K562 (cell line): ENCODE data around the gene JPH2. TPM values are rescaled to one million over a fixed set of nuclear protein-coding genes. Genes with fewer than 3 reads are reported as not detected.

ENCODE experiments used
- ATAC-seq: fragments of 200-7000 bp; cut with Tn5 transposase; 3 replicates; pipeline ENCODE4 v1.9.1; 2020; ENCODE audit warnings: moderate library complexity
- BruUV-seq: library from RNA; stranded (reverse); fragments of 400-500 nt; replicated peaks from 2 replicates; lab custom pipeline; 2021; lab: Mats Ljungman, UMichigan
- CTCF ChIA-PET: fragments of 300-600 bp; formaldehyde crosslinking; extraction: SDS; loops from one replicate; lab custom pipeline; 2021; ENCODE audit warnings: low intra/inter-chr PET ratio; lab: Yijun Ruan, JAX
- POLR2A ChIA-PET: fragments of 300-600, 350-650 bp; sonication (Branson Sonifier 250); formaldehyde crosslinking; extraction: SDS; loops from one replicate; lab custom pipeline; 2021; ENCODE audit warnings: antibody characterized with exemption, inconsistent platforms; lab: Yijun Ruan, JAX
- DNase-seq, 4 experiments: peaks; one replicate each; pipeline versions ENCODE4 v3.0.0 to v3.0.0-alpha.2; 2011 to 2018; ENCODE audit warnings: low spot score in 3 of 4, mixed read lengths in 3 of 4; ENCODE audit errors: extremely low read depth in 1 of 4
- FAIRE-seq: peaks from 2 replicates; lab custom pipeline; 2011; peaks lifted over from hg19 to GRCh38; lab: Jason Lieb, UNC
- H2AFZ ChIP-seq: 2 replicates; pipeline ENCODE4 v1.6.0; 2011; ENCODE audit warnings: low read depth, low read length, control low read depth, inconsistent platforms
- H3K27ac ChIP-seq: fragments of 200-600 bp; 3 replicates; pipeline ENCODE4 v1.8.0; 2011; ENCODE audit warnings: low read depth, mild to moderate bottlenecking, control low read depth, inconsistent platforms, low read length, moderate library complexity, mixed read lengths; ENCODE audit errors: extremely low read depth
- H3K27me3 ChIP-seq, 2 experiments: fragments of 300-600 bp in 1 of 2; 2 replicates in 1 of 2; 3 replicates in 1 of 2; pipeline versions ENCODE4 v1.6.0 to v1.8.0; 2011; ENCODE audit warnings: inconsistent platforms in 2 of 2, low read length in 2 of 2, mild to moderate bottlenecking in 1 of 2, mixed read lengths in 1 of 2, moderate library complexity in 1 of 2; ENCODE audit not compliant: control insufficient read depth in 2 of 2, insufficient read depth in 2 of 2
- H3K36me3 ChIP-seq: fragments of 300-600 bp; 3 replicates; pipeline ENCODE4 v1.8.0; 2011; ENCODE audit warnings: mild to moderate bottlenecking, low read length, inconsistent platforms; ENCODE audit not compliant: control insufficient read depth, insufficient read depth
- H3K4me1 ChIP-seq, 2 experiments: fragments of 200-600 bp in 1 of 2; replicated peaks in 1 of 2; 2 replicates in 1 of 2; 3 replicates in 1 of 2; pipeline versions ENCODE4 v1.5.1 to v1.8.0; 2011; ENCODE audit warnings: inconsistent platforms in 2 of 2, low read length in 2 of 2, mild to moderate bottlenecking in 1 of 2, mixed read lengths in 1 of 2, moderate library complexity in 1 of 2; ENCODE audit not compliant: control insufficient read depth in 2 of 2, insufficient read depth in 2 of 2
- H3K4me2 ChIP-seq: 2 replicates; pipeline ENCODE4 v1.6.1; 2011; ENCODE audit warnings: low read length, control low read depth, inconsistent platforms, mixed read lengths; ENCODE audit not compliant: insufficient read depth
- H3K4me3 ChIP-seq: fragments of 200-600 bp; sonication (generic), shearing (Covaris generic); 2 replicates; pipeline ENCODE4 v1.5.1; 2016; ENCODE audit warnings: control low read depth, inconsistent platforms
- H3K79me2 ChIP-seq: fragments of 200-600 bp; 3 replicates; pipeline ENCODE4 v1.8.0; 2011; ENCODE audit warnings: low read length, inconsistent platforms; ENCODE audit not compliant: control insufficient read depth, insufficient read depth
- H3K9ac ChIP-seq, 2 experiments: 2 replicates each; pipeline versions ENCODE4 v1.6.0 to v1.6.1; 2011; ENCODE audit warnings: low read depth in 2 of 2, low read length in 2 of 2, control low read depth in 1 of 2, inconsistent platforms in 1 of 2, mild to moderate bottlenecking in 1 of 2, mixed read lengths in 1 of 2; ENCODE audit not compliant: insufficient read depth in 1 of 2
- H3K9me1 ChIP-seq: one replicate; pipeline ENCODE4 v1.6.0; 2011; ENCODE audit warnings: inconsistent platforms, mild to moderate bottlenecking, low read length, moderate library complexity; ENCODE audit not compliant: control insufficient read depth, insufficient read depth
- H3K9me3 ChIP-seq: replicated peaks from 2 replicates; pipeline ENCODE4 v1.5.1; 2011; ENCODE audit warnings: low read depth, low read length, inconsistent platforms; ENCODE audit not compliant: control insufficient read depth, insufficient read depth
- H4K20me1 ChIP-seq: replicated peaks from 2 replicates; pipeline ENCODE4 v1.6.1; 2011; ENCODE audit warnings: low read length, inconsistent platforms, mixed read lengths; ENCODE audit not compliant: control insufficient read depth, insufficient read depth
- CAMTA2 ChIP-seq: fragments of 250-450 bp; sonication (Bioruptor Pico); conservative IDR thresholded peaks from 2 replicates; pipeline ENCODE4 v1.5.1; 2022
- FOXM1 ChIP-seq, 2 experiments: fragments of 450-650 bp in 1 of 2; sonication (generic) in 1 of 2; formaldehyde crosslinking in 1 of 2; IDR thresholded peaks; 2 replicates each; pipeline versions ENCODE4 v1.6.1 to v1.9.0; 2017 to 2022; ENCODE audit warnings: low read depth in 2 of 2, mild to moderate bottlenecking in 2 of 2, missing genetic modification reagents in 1 of 2, moderate library complexity in 1 of 2
- ILK ChIP-seq: fragments of 450-650 bp; IDR thresholded peaks from 2 replicates; pipeline ENCODE4 v1.6.1; 2016; ENCODE audit warnings: missing genetic modification characterization, low read depth, mild to moderate bottlenecking, missing compliant biosample characterization, moderate library complexity, borderline replicate concordance
- IRF1 ChIP-seq: sonication (generic); formaldehyde crosslinking; IDR thresholded peaks from 2 replicates; pipeline ENCODE4 v1.8.0; 2022; ENCODE audit warnings: missing genetic modification reagents, mild to moderate bottlenecking, borderline replicate concordance
- KAT8 ChIP-seq: fragments of 450-650 bp; IDR thresholded peaks from 2 replicates; pipeline ENCODE4 v1.6.1; 2016; ENCODE audit warnings: low read depth, mild to moderate bottlenecking
- ZNF77 ChIP-seq: fragments of 250-450 bp; sonication (Bioruptor Pico); IDR thresholded peaks from 2 replicates; pipeline ENCODE4 v1.5.0; 2020
- WGBS: fragments of 100-300 bp; shearing (Covaris generic); methylation state at CpG from one replicate; pipeline ENCODE4 v1.1.6; 2016; ENCODE audit warnings: low coverage, mixed read lengths; ENCODE audit not compliant: insufficient coverage; ENCODE audit errors: missing lambda C conversion rate; 5-methylcytosine and 5-hydroxymethylcytosine counted together
- in situ Hi-C: fragments of 300-500 bp; cut with MboI; formaldehyde crosslinking; loops from 4 replicates; pipeline ENCODE4 v1.15.0; 2018; ENCODE audit warnings: inconsistent platforms, mixed read lengths
- intact Hi-C: fragments of 100-400 bp; cut with micrococcal nuclease; formaldehyde crosslinking; loops from 2 replicates; pipeline ENCODE4 v1.14.2; 2022
- polyA plus RNA-seq, 8 experiments: library from polyadenylated mRNA; depleted of rRNA in 4 of 8; stranded (reverse) in 5 of 8; unstranded in 3 of 8; fragments of >200 nt; fragmentation: Nextera tagmentation in 2 of 8; fragmentation: Illumina TruSeq in 1 of 8; extraction: Ambion mirVana in 2 of 8; extraction: Trizol in 1 of 8; gene quantifications; 2 replicates each; pipeline versions ENCODE4 v1.2.1 to v1.2.3, GENCODE V29; 2011 to 2014; ENCODE audit warnings: inconsistent platforms in 1 of 8, missing spikeins in 1 of 8
- total RNA-seq, 7 experiments: library from RNA; depleted of rRNA in 6 of 7; stranded (reverse); fragments of >200 nt in 6 of 7; fragmentation: Illumina TruSeq in 2 of 7; extraction: Trizol in 2 of 7; gene quantifications; 2 replicates each; pipeline versions ENCODE4 v1.2.1 to v1.2.3, GENCODE V29; 2011 to 2021; ENCODE audit warnings: low replicate concordance in 1 of 7
- TF ChIP-seq, protein P1 (sequence below): IDR thresholded peaks from 3 replicates; pipeline ENCODE4 v1.6.1; 2011; ENCODE audit warnings: borderline replicate concordance, mild to moderate bottlenecking, moderate library complexity; ENCODE audit not compliant: insufficient read length; ENCODE audit errors: extremely low read depth

JPH2 gene
- total and polyA plus RNA-seq, 9 of the 15 experiments (the other 6 are each of a cell fraction or from before 2014, with no cell fraction given) = not detected

GRCh38 chr20:44093249-44093582 lies 93.8 kb downstream of the JPH2 start:
- no peaks in the 10 kb centered on the region for H3K79me2 ChIP-seq
- H3K9me3 ChIP-seq = no peaks in the 10 kb centered on the region
- CTCF ChIA-PET = interaction anchor here (0.9 to 1.3 kb wide), 2 partner anchors 343 to 644 kb away, joined by 4 to 7 read pairs; no protein-coding TSS in a partner anchor
- WGBS = 0% methylated on average over 2 of the region's 2 CpGs
- H3K9ac ChIP-seq = no peak overlapping the region
- FAIRE-seq = no peak
- no peaks in the 10 kb centered on the region for H3K36me3 ChIP-seq
- H3K27ac ChIP-seq = no peak overlapping the region
- in situ Hi-C loops (no loop called here), intact Hi-C loops (no loop called here)
- H3K4me3 ChIP-seq = no peak overlapping the region
- BruUV-seq = no TSS peak
- H4K20me1 ChIP-seq = peaks cover 4% of the 10 kb centered on the region; the same call in 1 of the 2 replicates
- peaks cover 3 to 10% of the 10 kb centered on the region in 2 experiments; a peak in 4 of 5 replicates for H3K27me3 ChIP-seq
- TF ChIP-seq, protein P1, sequence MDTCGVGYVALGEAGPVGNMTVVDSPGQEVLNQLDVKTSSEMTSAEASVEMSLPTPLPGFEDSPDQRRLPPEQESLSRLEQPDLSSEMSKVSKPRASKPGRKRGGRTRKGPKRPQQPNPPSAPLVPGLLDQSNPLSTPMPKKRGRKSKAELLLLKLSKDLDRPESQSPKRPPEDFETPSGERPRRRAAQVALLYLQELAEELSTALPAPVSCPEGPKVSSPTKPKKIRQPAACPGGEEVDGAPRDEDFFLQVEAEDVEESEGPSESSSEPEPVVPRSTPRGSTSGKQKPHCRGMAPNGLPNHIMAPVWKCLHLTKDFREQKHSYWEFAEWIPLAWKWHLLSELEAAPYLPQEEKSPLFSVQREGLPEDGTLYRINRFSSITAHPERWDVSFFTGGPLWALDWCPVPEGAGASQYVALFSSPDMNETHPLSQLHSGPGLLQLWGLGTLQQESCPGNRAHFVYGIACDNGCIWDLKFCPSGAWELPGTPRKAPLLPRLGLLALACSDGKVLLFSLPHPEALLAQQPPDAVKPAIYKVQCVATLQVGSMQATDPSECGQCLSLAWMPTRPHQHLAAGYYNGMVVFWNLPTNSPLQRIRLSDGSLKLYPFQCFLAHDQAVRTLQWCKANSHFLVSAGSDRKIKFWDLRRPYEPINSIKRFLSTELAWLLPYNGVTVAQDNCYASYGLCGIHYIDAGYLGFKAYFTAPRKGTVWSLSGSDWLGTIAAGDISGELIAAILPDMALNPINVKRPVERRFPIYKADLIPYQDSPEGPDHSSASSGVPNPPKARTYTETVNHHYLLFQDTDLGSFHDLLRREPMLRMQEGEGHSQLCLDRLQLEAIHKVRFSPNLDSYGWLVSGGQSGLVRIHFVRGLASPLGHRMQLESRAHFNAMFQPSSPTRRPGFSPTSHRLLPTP = no peak
- TF ChIP-seq KAT8 (no peak), IRF1 (CRISPR knock-in tag) (no peak), ILK (tag) (no peak), FOXM1 (IDR thresholded peaks at IDR 0.05; ENCODE audit: low read depth) (no peak), FOXM1 (CRISPR knock-in tag; IDR thresholded peaks at IDR 0.05; ENCODE audit: low read depth) (no peak), CAMTA2 (CRISPR knock-in tag) (no peak), ZNF77 (CRISPR knock-in tag) (no peak)
- no peak for DNase-seq
- ATAC-seq = no peak; the same call in 2 of the 3 replicates
- H3K4me2 ChIP-seq = no peak overlapping the region
- no peak overlapping the region for H2AFZ ChIP-seq
- POLR2A ChIA-PET = no interaction called here
- no peaks in the 10 kb centered on the region for H3K9me1 ChIP-seq
- peaks cover 7 to 10% of the 10 kb centered on the region in 2 experiments; a peak in 4 of 5 replicates for H3K4me1 ChIP-seq
